Measurements from ENCODE around the gene GHR.

- TF ChIP-seq, protein P1, sequence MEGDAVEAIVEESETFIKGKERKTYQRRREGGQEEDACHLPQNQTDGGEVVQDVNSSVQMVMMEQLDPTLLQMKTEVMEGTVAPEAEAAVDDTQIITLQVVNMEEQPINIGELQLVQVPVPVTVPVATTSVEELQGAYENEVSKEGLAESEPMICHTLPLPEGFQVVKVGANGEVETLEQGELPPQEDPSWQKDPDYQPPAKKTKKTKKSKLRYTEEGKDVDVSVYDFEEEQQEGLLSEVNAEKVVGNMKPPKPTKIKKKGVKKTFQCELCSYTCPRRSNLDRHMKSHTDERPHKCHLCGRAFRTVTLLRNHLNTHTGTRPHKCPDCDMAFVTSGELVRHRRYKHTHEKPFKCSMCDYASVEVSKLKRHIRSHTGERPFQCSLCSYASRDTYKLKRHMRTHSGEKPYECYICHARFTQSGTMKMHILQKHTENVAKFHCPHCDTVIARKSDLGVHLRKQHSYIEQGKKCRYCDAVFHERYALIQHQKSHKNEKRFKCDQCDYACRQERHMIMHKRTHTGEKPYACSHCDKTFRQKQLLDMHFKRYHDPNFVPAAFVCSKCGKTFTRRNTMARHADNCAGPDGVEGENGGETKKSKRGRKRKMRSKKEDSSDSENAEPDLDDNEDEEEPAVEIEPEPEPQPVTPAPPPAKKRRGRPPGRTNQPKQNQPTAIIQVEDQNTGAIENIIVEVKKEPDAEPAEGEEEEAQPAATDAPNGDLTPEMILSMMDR (IDR thresholded peaks at IDR 0.05): no peak
- TF ChIP-seq POLR2A (IDR thresholded peaks at IDR 0.05): no peak
These were observed 132.6 kb downstream of the GHR start for GRCh38 chr5:42555797-42556196.
